ENCODE results near the gene LMO2.

Gene LMO2

DNA sequence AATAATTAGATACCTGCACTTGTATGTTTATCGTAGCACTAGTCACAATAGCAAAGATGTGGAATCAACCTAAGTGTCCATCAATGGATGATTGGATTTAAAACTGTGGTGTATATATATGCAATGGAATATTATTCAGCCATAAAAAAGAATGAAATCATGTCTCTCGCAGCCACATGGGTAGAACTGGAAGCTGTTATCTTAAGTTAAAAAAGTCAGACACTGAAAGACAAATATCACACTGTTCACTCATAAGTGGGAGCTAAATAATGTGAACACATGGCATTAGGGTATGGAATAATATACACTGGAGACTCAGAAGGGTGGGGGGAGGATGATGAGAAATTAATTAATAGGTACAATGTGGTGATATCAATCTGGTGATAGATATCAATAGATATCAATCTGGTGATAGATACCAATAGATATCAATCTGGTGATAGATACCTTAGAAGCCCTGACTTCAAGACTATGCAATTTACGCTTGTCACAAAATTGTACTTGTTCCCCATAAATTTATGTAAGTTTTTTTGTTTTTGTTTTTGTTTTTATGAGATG, 2.0 kb downstream of the LMO2 start:
- no peak for DNase-seq (ENCODE audit: low read depth in 3 of 3, low spot score in 1 of 3)

DNA sequence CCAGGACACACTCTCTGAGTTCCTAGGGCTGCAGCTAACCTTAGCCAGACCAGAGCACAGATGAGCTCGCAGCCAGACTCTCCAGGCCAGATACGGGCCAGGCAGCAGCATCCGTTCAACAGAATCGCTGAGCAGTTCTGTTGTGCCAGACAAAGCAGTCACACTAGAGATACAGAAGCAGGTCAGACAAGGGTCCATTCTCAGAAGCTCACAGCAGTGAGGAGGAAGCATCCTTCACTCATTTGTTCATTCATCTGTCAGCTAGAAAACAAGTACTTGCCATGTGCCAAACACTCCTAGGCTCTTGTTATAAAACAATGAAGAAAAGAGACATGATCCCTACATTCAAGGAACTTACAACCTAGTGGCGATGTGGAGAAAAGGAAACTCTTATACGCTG, 2.6 kb downstream of the LMO2 start:
- DNase-seq (ENCODE audit: low read depth in 3 of 3, low spot score in 1 of 3) = no peak

DNA sequence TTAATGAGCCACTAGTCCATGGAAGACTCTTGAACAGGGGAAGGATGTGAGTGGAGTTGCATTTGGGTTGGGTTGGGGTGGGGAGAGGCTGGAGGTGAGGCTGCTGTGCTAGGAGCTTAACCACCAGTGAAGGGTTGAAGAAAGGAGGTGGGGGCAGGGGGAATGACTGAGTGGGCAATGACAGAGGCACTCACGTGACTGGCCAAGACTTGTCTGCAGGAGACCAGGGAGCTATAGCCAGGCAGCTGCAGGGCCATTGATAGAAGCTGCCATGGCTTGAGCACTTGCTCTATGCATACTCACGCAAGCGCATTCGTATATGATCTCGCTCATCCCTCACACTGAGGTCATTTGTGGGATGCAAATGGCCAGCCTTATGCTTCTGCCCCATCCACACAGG, 4.0 kb downstream of the LMO2 start:
- DNase-seq (ENCODE audit: low read depth in 3 of 3, low spot score in 1 of 3) = no peak

DNA sequence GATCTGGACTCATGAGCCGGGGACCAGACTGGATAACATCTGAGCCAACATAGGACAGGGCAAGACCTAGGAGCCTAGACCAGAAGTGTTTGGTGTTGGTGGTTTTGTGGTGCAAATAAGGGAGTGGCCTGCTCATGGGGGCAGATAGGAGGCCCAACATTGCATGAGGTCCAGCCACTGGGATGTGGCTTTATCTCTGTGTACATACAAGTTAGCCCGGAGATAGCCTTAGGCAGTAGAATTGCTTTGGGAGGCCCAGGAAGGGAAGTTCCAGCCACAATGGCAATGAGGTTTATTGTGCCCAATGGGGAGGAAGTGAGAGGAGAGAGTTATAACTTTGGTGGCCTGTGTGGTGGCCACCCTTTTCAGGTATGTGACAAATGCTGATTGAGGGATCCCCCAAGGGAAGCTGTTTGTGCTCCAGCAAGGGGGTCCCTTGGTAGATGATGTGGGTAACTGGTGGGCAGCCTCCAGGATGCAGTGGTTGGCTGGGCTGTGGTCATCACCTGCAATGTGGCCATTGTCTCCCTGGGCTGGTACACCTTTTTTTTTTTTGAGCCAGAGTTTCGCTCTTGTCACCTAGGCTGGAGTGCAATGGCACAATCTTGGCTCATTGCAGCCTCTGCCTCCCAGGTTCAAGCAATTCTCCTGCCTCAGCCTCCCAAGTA, 6.4 kb downstream of the LMO2 start:
- DNase-seq (ENCODE audit: low read depth in 3 of 3, low spot score in 1 of 3) = no peak

DNA sequence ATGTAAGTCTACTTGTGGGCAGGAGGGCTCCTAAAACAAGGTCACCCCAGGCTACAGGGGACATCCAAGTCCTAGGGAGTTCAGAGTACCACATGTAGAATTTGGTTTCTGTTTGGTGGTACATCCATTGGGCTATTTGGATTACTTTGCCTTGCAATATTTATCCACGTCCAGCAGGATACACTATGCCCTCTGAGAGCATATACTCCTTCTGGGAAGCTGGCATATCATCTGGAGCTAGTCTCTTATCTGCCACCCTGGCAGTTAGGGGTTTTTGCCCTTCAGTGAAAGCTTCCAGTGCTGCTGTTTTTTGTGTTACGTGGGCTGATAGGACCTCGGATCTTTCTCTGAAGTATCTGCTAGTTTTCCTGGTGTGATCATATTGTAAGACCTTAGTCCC, 7.3 kb downstream of the LMO2 start:
- no peak for DNase-seq (ENCODE audit: low read depth in 3 of 3, low spot score in 1 of 3)

DNA sequence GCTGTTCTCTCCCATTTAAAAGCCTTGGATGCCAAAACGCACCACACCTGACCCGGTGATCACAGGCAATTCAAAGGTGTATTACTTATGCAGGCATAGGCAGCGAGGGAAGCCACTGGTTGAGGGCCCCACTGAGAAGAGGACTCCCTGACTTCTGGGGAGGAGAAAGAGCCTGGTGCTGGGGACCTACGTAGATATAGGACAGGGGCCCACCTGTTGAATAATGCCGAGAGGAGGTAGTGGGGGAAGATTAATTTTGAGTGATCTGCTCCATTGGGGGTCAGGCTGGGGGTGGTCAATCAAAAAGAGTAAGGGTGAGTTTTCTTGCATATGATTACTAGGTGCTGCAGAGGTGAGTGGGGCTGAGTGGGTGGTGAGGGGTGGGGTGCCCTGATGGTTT, 7.8 kb downstream of the LMO2 start:
- DNase-seq (ENCODE audit: low read depth in 3 of 3, low spot score in 1 of 3) = no peak

DNA sequence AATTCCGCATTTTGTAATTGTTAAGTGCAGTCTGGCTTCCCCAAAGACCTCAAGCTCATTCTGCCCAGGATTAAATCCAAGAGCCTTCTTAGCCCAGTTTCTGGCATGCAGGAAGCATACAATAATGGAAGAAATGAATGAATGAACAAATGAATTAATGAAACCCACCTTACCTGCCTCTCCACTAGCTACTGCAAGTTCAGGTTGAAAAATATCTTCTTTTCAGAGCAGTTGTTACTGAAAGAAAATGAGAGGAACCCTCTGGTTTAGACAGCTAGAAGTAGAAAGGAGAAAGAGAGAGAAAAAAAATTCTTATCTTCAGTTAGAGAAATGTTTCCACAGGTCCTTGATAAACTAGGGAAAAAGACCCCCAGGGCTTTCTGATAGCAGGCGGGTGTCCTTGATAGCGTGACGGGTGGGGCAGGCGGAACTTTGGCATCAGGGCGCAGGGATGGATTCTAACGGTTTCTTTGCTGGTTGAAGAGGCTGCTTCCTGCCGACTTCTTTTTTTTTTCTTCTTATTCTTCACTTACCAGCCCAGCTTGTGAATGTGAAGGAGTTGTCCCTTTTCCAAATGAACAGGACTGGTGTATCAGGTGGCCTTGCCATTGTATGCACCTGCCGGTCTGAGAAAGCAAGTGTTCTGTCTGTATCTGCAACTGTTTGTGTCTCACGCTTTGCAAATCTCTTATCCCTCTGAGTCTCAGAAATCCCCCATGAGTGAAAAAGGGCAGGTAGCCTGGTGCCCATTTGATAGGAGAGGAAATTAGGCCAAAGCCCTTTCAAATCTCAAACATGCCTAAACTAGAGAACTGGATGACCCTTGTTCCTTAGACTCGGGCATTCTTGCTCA, 10.0 kb downstream of the LMO2 start:
- DNase-seq (ENCODE audit: low read depth in 3 of 3, low spot score in 1 of 3) = no peak

DNA sequence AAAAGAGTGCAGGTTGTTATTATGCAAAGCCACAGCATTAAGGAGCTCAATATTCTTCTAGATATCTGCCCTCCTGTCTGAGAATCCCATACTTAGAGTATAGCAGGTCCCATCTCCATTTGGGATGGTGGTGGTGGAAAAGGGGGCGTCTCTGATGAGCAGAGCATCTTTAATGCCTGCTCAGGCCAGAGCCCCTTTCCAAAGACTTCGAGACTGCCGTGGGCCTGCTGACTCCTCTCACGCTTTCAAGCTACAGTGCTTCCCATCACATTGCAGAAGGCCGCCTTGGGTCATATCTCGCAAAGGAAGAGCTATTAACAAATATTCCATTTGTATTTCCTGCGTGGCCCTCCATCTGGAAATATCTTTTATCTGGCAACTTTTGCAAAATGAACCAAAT, 10.9 kb downstream of the LMO2 start:
- DNase-seq (ENCODE audit: low read depth in 3 of 3, low spot score in 1 of 3) = no peak

DNA sequence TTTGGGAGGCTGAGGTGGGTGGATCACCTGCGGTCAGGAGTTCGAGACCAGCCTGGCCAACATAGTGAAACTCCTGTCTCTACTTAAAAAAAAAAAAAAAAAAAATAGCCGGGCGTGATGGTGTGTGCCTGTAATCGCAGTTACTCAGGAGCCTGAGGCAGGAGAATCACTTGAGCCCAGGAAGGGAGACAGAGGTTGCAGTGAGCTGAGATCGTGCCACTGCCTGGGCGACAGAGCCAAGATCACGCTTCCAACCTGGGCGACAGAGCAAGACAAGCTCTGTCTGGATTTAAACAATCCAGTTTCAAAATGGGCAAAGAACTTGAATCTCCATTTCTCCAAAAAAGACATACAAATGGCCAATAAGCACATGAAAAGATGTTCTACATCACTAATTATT, 12.5 kb downstream of the LMO2 start:
- no peak for DNase-seq (ENCODE audit: low read depth in 3 of 3, low spot score in 1 of 3)

DNA sequence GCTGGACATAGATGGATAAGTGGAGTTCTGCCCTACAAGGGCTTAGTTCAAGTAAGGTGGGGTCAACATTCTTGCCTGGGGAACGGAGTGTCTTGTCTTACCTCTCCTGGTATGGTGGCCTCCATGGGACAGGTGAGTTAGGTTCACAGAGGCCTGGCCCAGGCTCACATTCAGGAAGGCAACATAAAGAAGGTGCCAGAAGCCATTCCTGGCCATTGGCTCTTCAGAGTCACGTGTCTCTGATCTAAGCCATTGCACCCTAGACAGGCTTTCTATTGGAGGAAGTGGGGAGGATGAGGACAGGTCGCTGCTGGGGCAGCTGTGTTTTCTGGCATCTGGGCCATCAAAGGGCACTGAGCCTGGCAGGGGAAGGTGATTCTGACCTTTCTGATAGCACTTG, 14.8 kb downstream of the LMO2 start:
- no peak for DNase-seq (ENCODE audit: low read depth in 3 of 3, low spot score in 1 of 3)

DNA sequence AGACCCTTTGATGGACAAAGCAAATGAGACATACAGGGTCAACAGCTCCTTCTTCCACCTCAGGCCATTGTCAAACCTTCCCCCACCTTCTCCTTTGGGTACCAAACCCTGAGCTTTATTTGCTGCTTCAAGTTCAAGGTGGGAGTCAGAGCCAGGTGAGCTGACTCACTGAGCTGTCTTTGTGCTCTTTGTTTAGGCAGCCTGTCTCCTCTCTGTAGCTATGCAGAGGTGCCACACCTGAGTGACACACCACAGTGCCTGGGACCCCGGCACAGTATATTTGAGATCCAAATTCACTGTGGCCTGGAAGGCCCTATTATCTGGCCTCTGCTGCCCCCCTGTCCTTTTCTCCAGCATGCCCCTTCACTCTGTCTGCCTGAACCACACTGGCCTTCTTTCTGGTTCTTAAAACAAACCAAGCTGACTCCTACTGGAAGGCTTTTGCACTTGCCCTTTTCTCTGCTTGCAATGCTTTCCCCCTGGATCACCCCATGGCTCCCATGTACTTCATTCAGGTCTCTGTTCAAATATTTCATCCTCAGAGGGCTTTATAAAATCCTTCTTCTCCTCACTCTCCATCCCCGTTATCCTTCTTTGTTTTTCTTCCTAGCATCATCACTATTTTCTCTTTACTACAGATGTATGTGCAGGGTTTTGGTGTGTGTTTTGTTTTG, 16.1 kb downstream of the LMO2 start:
- DNase-seq (ENCODE audit: low read depth in 3 of 3, low spot score in 1 of 3) = no peak

DNA sequence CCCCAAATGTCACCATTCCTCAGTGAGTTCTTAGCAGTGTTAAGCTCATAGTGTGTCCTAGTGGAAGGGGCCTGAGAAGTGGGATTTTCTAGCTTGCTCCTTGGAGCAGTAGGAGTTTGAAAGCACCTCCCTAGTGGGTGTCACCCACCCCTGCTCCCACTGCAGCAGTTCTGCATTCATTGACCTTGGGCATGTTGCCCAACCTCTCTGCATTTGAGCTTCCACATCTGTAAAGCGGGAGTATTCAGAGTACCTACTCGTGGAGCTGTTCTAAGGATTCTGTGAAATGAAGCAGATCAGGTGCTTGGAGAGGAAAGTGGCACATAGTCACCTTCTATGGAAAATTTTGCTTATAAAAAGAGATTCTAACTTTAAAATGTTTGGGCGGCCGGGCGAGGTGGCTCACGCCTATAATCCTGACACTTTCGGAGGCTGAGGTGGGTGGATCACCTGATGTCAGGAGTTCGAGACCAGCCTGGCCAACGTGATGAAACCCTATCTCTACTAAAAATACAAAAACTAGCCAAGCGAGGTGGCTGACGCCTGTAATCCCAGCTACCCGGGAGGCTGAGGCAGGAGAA, 16.9 kb downstream of the LMO2 start:
- no peak for DNase-seq (ENCODE audit: low read depth in 3 of 3, low spot score in 1 of 3)

DNA sequence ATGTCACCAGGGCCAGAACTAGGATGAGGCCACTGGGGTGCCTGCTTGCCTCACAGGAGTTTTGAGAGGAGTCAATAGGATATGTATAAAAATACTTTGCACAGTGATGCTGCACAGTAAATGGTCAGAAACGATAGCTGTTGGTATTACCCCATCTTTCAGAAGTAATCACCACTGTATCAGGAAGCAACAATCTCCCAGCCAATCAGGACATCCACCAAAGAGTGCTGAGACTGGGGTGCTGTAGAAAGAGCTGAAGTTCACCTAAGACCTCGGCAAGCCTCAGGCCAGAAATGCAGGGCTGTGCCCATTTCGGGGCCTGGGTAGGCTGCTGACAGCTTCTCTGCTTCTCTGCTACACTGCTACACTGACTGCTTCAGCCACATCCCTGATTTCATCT, 17.4 kb downstream of the LMO2 start:
- no peak for DNase-seq (ENCODE audit: low read depth in 3 of 3, low spot score in 1 of 3)

DNA sequence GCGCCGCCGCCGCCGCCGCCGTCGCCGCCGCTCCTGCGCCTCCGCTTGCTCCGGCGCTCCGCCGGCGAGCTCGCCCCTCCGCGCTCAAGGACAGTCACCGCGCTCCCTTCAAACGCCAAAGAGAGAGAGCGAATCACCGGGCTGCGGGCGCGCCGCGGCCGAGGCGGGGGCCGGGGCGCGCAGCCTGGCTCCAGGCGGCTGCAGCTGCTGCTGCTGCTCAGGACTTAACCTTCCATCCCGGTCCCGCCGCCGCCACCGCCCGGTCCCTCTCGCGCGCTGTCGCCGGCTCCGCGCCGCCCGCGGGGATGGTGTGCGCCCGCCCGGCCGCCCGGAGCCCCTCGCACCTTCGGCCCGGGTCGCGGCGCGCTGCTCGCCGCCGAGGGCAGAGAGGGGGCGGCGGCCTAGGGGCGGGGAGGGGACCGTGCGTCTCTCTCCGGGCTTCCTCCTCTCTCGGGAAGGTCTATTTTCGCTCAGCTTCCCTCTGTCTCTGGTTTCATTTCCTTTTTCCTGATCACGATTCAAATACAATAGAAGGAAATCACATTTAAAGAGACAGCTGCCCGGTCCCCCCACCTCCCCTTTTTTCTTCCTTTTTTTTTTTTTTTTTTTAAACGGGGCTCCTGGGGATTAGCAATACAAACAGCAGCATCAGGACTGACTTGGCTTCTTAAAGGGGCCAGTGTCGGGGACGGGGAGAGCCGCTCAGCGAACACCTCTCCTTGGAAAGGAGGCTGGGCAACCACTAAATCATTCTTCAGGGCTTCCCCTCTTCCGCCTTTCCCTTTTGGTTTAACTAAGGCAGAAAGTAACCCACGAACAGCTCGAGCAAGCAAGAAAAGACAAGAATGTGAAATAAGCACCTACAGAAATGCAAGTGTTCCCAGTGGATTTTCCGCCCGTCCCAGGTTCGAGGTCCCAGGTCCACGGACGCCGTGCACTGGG, 22.1 kb downstream of the LMO2 start:
- peak in 1 of 3 donors; percentile 11 for DNase-seq (ENCODE audit: low read depth in 3 of 3, low spot score in 1 of 3)

DNA sequence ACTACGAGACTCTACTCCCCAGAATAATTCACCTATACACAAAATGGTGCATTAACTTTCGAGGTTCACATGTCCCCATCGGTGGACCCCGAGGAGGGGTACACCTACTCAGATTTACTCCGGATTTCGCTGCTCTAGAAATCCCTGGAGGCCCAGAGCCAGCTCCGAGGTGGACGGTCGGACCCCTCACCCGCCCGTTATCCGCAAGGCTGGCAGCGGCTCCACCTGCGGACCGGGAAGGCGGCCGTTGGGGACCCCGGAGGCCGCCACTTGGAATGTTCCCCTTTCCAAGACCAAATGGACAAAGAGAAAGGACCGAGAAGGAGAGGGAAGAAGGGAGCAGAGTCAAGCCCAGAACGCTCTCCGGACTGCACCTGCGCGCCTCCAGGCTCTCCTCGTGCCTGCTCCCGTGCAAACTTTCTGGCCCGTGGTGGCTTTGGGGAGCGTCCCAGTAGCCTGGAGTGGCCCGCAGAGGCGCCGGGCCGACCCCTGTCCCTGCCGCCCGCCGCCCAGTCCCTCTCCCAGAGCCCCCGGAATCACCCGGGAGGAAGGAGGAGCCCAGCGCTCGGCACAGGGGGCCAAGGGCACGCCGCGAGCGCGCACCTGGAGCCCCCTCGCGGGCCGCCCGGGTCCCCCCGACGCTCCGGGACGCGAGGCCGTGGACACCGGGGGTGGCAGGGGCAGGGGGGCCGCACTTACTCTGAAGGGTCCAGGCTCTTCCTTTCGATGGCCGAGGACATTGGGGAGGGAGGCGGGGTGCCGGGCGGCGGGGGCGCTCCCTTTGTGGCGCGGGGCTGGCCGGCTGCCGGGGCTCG, 23.0 kb downstream of the LMO2 start:
- no peak for DNase-seq (ENCODE audit: low read depth in 3 of 3, low spot score in 1 of 3)

DNA sequence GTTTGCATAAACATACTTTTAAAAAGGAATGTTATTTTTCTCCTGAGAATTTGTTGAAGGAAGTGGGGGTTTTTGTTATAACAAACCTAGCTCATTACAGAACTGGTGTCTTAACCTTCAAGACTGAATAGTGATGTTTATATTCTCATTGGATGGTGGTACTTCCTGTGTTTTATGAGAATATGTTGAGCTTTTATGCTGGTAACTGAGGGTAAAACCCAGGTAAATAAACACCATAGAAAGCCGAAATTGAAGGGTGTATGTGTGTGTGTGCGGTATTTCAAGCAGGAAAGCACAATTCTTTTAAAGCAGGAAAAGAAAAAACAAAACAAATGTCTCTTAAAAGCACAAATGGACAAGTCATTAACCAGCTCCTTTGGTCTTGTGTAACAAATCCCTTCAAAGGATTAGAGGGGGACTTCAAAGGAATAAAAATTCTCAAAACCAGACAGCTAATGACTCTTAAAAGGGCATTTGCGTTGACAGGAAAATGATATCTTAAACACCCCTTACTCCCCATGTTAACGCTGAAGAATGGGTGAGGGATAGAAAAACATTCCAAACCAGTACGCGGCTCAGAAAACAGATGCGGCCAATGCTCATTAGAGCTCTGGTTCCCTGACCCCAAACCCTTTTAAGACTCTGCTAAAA, 23.8 kb downstream of the LMO2 start:
- DNase-seq (ENCODE audit: low read depth in 3 of 3, low spot score in 1 of 3) = no peak

DNA sequence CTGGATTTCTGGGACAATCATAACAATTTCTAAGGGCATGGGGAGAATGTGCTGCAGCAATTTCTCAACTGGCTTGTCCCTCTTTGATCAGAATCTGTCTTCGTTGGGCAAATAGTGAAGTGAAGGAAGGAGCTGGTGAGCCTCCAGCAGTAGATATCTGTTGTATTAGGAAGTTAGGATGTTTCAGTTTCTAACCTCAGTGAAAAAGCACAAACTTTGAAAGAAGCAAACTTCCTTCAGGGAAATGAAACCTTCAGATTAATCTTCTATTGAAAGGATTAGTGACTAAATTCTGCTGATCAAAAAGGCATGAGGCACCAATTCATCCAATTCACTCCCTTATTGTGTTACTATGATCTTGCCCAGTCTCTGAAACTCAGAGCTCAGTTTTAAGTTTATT, 24.3 kb downstream of the LMO2 start:
- no peak for DNase-seq (ENCODE audit: low read depth in 3 of 3, low spot score in 1 of 3)

DNA sequence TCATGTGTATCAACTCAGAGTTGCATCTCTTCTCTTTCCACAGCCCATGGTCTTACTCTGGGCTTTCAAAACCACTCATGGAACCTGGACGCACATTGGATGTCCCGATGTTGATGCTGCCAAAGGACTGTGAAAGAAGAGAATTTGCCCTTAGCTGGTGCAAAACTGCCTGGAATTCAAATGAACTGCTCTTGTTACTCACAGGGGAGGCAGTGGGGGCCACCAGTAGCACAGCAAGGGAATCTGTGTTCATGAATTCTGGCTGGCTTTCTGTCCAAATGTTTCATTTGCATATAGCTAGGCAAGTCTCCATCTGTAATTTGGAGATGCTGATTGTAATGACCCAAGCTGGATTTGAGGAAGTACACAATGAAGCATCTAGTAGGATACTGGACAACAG, 24.9 kb downstream of the LMO2 start:
- DNase-seq (ENCODE audit: low read depth in 3 of 3, low spot score in 1 of 3) = no peak

DNA sequence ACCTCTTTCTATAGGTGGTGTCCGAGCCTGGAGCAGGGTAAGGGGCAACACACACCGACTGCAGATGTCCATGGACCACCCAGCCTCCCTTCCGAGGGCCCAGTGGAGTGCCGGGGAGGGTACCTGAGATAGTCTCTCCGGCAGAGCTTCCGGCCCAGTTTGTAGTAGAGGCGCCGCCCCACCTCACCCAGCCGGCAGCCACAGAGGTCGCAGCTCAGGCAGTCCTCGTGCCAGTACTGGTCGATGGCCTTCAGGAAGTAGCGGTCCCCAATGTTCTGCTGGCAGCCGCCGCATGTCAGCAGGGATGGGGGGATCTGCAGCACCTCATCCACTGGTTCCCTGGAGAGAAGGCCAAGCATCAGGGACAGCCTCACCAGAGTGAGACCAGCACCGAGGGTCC, 27.4 kb downstream of the LMO2 start:
- DNase-seq (ENCODE audit: low read depth in 3 of 3, low spot score in 1 of 3) = no peak
